ENCODE results near the gene TRHDE.

The TRHDE gene

GRCh38 chr12:72522411-72522810 is 250.2 kb downstream of the TRHDE start:
- DNase-seq, result no peak

- no peak for DNase-seq
Measured at GRCh38 chr12:72523754-72524153, 251.6 kb downstream of the TRHDE start.

DNA sequence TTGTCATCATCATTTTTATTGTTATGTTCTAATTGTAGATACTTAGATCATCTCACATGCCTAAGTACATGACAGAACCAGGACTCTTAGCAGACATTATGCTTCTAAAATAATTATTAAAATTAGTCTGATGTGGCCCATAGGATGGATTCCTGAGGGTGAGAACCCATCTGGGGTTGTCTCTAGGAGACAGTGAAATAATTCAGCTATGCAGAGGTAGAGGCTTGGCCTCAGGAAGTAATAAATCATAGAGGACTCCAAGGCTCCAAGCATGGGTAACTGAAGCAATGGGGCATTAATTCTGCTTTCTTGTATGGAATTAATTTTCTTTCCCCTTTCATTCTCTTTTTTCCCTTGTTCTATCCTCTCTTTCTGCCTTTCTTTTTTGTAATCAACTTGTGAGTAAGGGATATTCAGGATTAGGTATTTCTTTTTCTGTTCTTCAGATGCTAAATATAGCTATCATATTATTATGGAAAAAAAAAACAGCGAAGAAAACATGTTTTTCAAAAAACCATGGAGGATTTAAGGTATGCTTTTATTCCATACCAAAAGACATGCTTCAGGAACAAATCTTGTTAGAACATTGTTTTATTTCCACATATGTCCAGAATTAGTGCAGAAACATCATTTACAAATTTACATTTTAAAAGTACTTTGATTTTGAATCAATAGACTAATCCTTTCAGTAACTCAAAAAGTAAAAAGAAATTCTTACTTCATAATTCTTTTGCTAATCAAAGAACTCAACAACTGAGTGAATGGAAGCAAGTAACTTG is 263.2 kb downstream of the TRHDE start:
- no peak for DNase-seq

GRCh38 chr12:72540811-72541210 is 268.6 kb downstream of the TRHDE start:
- no peak for DNase-seq

DNA sequence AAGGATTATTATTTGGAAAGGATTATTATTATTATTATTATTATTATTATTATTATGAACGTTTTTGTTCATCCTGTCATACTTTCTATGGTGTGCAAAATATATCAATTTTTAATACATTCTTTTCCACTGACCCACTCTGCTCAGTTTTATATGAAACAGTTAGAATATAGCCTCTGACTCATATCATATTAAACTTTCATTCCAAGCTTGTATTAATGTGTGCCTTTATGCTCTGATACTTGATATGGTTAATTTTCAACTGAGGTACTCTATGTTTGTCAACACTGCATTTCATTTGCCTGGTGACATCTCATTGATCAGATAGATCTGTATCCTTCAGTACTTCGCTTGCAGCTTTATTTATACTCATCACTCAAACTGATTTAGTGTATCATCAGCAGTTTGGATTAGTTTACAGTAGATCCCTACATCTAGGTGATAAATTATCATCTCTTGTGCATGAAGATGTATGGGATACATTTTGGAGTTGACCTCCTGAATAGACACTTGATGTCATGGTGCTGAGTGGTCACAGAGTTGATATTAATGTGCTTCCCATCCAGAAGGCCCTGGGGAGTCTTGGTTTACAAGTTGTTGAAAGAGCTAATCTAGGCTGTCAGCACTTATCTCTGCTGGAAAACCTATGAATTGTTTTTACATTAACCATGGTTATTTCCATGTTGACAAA is 271.8 kb downstream of the TRHDE start:
- DNase-seq, result no peak

GRCh38 chr12:72546106-72546505 is 273.9 kb downstream of the TRHDE start:
- no peak for DNase-seq

DNA sequence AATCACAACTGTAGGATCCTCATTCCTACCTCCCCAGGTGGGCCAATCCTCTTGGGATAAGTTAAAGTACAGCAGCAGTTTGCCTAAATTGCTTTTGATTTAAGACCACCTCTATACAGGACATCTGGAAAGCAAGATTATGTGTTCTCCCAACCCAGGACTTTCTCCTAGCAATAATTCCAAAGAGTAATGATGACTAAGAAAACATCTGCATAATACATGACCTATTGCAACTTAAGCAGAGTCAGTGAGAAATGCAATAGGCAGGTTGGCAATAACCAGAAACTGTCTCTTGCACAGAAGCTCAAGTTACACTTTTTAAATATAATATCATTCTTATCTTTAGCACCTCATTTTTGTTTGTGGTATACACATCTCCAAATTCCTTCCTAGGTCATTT is 275.4 kb downstream of the TRHDE start:
- DNase-seq, result no peak

DNA sequence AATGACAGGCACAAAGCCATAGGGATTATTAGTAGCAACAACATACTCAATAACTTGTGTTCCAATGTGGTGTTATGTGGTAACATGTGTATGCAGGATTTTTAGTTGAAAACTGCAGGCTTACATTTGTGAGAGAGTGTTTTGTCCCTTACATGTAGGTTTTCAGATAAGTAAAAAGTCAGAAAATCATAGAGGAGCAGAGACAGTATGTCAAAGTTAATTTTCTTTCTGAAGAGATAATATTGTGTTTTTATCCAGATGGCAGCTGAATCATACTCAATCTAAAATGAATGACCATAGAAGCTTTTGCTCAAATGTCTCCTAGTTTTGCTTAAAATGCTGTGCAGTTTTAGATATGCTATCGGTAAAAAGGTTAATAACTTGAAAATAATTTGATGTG is 277.0 kb downstream of the TRHDE start:
- no peak for DNase-seq

- DNase-seq, result no peak
Measured at GRCh38 chr12:72560003-72560769, 288.0 kb downstream of the TRHDE start.

- DNase-seq, result no peak
Measured at GRCh38 chr12:72570601-72571000, 298.4 kb downstream of the TRHDE start.

GRCh38 chr12:72574138-72574537 is 302.0 kb downstream of the TRHDE start:
- no peak for DNase-seq

DNA sequence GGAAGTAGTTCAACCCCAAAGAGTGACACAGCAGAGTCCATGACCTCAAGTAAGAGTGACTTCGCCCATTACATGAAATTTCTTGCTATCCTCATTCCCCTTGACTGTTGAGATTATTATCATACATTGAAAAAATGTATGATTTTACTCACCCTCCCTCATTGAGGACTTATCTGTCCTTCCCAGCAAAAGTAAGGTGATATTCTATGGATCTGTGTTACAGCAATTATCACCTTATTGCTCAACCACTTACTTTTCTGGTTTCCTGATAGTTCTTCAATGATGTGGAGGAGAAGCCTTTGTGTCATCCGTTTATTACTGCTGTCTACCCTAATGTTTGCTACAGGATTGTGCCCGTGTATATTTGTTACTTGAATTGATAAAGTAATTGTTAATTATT is 306.2 kb downstream of the TRHDE start:
- DNase-seq, result no peak

DNA sequence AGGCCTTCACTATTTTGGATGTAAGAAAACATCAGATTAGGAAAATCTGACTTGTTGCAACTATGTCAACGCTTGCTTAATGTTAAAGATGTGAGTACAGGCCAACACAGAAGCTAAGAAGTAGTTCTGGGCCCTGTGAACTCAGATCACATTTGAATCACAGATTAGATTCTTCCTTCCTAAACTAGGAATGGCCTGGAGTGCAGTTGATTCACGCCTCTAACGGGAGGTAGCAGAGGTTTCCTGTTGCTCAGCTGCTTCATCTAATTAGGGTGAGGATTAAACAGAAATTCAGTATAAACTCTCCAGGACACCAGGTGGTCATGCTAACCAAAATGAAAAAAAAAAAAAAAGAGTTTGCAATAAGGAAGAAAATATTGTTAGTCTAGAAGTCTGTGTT is 314.3 kb downstream of the TRHDE start:
- DNase-seq, result no peak

GRCh38 chr12:72602581-72602980 is 330.4 kb downstream of the TRHDE start:
- no peak for DNase-seq

DNA sequence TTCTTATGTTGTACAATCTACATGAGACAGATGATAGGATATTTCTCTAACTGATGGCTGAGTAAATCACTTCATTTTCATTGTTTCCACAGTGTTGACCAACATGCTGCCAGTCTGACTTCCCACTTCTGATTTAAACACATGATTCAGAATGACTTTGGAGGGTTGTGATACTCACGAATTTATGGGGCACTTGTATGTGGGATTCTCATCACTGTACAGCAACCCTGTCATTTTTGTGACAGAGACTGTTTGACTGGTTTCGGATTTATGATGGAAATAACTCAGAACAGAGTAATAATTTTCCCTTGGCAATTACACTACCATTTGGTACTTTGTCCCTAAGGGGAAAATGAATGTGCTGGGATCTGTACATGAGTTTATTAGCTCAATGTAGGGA is 333.8 kb downstream of the TRHDE start:
- DNase-seq, result no peak

DNA sequence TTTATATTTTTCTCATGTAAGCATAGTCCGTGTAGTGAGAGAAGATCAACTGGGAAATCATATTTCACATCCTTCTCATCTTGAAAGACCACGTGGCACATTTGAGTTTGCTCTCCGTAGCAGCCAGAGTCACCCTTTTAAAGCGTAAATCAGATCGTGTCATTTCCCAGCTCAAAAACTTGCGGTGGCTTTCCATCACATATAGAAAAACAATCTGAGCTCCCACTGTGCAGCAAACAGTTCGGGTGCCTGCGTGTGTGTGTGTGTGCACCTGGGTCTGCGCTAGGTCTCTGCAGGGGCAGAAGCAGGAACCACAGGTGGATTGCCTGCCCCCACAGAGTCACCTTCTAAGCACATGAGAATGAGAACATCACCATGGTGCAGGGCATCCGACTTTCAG is 338.2 kb downstream of the TRHDE start:
- DNase-seq, result no peak

DNA sequence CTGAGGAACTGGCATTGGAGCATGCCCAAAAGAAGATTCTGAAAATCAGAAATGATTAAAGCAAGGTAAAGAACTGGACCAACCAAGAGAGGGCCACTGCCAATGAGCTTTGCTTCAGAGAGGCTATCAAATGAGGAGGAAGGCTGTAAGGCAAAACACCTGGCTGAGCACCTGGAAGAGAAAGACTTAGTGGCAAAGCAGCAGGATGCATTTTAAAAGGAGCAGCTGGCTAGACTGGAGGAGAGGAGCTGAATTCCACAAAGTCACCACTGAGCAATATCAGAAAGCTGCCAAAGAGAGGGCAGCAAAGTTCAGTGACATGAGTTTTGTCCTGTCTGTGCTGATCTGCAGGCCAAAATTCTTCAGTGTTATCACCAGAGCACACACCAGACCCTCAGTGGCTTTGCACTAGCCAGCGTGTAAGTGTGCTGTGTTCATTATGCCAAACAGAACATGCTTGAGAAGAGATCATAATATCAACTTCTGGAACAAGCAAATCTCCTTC is 338.7 kb downstream of the TRHDE start:
- no peak for DNase-seq

- DNase-seq, result no peak
Measured at GRCh38 chr12:72612171-72612570, 340.0 kb downstream of the TRHDE start.

DNA sequence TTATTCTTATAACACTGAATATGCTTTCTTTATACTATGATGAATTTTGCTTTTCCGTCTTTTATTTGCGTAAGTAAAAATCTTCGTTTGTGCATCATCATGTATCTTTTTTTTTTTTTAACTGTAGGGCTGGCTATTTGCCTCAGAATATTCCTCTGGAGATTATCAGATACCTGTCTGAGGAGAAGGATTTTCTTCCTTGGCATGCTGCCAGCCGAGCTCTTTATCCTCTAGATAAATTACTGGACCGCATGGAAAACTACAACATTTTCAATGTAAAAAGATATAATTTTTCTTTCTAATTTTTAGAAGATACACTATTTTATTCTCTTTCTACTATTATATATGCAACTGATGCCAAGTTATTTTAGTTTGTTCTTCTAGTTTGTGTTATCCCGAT is 346.6 kb downstream of the TRHDE start:
- no peak for DNase-seq

DNA sequence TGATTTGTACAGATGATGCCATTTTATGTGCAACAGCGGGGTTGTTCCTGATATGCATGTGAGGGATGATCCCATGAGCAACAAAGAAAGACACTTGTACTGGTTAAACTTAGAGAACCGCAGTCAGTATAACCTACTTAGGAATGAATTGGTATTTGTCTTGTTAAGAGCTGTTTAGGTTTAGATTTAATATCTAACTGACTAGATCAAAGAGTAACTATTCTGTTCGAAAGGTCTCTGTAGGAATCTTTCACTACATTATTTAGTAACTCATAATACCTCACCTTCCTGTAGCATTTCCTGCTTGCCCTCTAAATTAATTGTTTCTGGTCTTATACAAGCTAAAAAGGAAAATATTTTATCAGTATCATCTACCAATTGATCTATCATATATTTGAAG is 350.4 kb downstream of the TRHDE start:
- DNase-seq, result no peak

DNA sequence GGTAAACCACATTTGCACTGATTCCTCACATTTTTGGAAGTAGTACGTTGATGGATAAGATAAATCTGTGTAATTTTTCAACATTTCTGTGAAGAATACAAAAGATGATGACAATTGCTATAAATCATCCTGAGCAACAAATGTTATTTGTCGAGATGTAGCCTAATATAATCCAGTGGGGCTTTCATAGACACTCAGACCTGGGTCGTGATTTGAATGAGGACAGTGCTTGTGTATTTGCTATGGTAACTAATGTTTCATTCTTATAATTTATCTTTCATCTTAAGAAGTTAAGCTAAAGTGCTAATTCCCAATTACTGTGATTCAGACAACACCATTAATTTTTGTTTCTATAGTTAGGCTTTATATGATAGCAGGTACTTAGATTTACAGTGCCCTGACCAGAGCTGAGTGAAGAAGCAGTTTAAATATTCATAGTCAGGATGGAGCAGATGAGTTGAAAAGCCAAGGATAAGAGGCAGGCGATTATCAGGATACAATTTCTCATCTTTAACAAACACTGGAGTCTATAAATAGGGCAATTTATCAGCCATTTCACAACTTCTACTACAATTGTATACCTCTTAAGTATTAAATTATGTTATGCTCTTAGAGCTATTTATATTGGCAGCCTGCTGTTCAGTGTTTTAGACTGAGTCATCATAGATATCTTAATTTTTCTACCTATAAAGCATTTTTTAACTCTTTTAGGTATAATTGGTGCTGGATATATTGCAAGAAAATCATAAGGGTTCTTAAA is 359.9 kb downstream of the TRHDE start:
- no peak for DNase-seq

DNA sequence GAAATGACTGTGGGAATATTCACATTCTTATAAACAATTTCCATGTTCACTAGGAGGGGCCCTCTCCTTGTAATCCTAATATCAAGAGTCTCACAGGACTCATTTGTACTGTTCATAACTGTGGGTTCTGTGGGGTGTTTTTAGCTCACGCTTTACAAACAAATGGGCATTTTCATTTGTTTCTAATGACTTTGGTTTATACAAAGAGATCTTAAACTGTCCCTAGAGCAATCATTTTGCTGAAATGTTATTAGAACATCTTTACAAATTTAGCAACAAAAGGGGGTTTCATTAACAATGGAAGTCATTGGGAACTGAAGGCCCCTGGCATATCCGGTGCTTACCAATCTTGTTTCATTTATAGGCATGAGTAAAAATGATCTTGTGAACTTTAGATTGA is 370.5 kb downstream of the TRHDE start:
- DNase-seq, result no peak

GRCh38 chr12:72647139-72647538 is 375.0 kb downstream of the TRHDE start:
- no peak for DNase-seq
